Effector memory CD8-positive, alpha-beta T cell (primary cell): ENCODE data around the gene TAF15.

ENCODE experiments used
- ATAC-seq: fragments of 150-1000 bp; cut with Tn5 transposase; replicated peaks from 2 replicates; pipeline ENCODE4 v1.10.0; 2021; ENCODE audit warnings: mild to moderate bottlenecking, moderate library complexity
- DNase-seq, 3 experiments: peaks; one replicate each; pipeline ENCODE4 v3.0.0; 2021
- H3K27ac Mint-ChIP-seq, 2 donors: one replicate each; pipeline ENCODE4 v1.8.0; 2022; ENCODE audit warnings: mild to moderate bottlenecking in 2 of 2, mixed read lengths in 2 of 2, moderate library complexity in 2 of 2
- H3K27me3 Mint-ChIP-seq, 2 donors: one replicate each; pipeline ENCODE4 v1.8.0; 2022; ENCODE audit warnings: mixed read lengths in 2 of 2
- H3K36me3 Mint-ChIP-seq: one replicate; pipeline ENCODE4 v1.8.0; 2022; ENCODE audit warnings: mild to moderate bottlenecking, moderate library complexity, mixed read lengths; ENCODE audit not compliant: insufficient read depth
- H3K4me1 Mint-ChIP-seq, 2 donors: one replicate each; pipeline ENCODE4 v1.8.0; 2022; ENCODE audit warnings: low read depth in 2 of 2, mixed read lengths in 2 of 2
- H3K4me3 Mint-ChIP-seq, 2 donors: one replicate each; pipeline ENCODE4 v1.8.0; 2022; ENCODE audit warnings: mild to moderate bottlenecking in 2 of 2, mixed read lengths in 2 of 2, moderate library complexity in 2 of 2
- H3K9me3 Mint-ChIP-seq, 2 donors: one replicate each; pipeline ENCODE4 v1.8.0; 2022; ENCODE audit warnings: mixed read lengths in 2 of 2

Gene TAF15

GRCh38 chr17:35849469-35850348 is 40.4 kb downstream of the TAF15 start:
- H3K4me1 Mint-ChIP-seq, result peaks cover 17 to 27% of the 10 kb centered on the region in 2 donors
- H3K36me3 Mint-ChIP-seq, result peaks cover 21% of the 10 kb centered on the region
- DNase-seq (peak; percentile 62 to 71 (median 71)), ATAC-seq (peak; percentile 90)
- H3K27ac Mint-ChIP-seq, result peak overlapping the region; percentile 9 to 78
- peak overlapping the region; percentile 0 to 28 for H3K4me3 Mint-ChIP-seq
- H3K9me3 Mint-ChIP-seq, result no peaks in the 10 kb centered on the region
- no peaks in the 10 kb centered on the region for H3K27me3 Mint-ChIP-seq

GRCh38 chr17:35855965-35856364 is 46.7 kb downstream of the TAF15 start:
- H3K36me3 Mint-ChIP-seq, result no peaks in the 10 kb centered on the region
- peak; percentile 67 for ATAC-seq
- no peaks in the 10 kb centered on the region for H3K9me3 Mint-ChIP-seq
- DNase-seq, result no peak
- peak overlapping the region; percentile 66 to 81 for H3K27ac Mint-ChIP-seq
- no peak overlapping the region for H3K4me3 Mint-ChIP-seq
- peaks cover 24 to 26% of the 10 kb centered on the region in 2 donors for H3K4me1 Mint-ChIP-seq
- H3K27me3 Mint-ChIP-seq, result no peaks in the 10 kb centered on the region

- no peaks in the 10 kb centered on the region for H3K9me3 Mint-ChIP-seq
- H3K27ac Mint-ChIP-seq, result peak overlapping the region; percentile 66 to 81
- H3K4me3 Mint-ChIP-seq, result no peak overlapping the region
- no peak for ATAC-seq
- no peak for DNase-seq
- peaks cover 19 to 26% of the 10 kb centered on the region in 2 donors for H3K4me1 Mint-ChIP-seq
- no peaks in the 10 kb centered on the region for H3K36me3 Mint-ChIP-seq
- H3K27me3 Mint-ChIP-seq, result no peaks in the 10 kb centered on the region
These were observed 47.3 kb downstream of the TAF15 start for GRCh38 chr17:35856603-35857002.

- no peak for DNase-seq
- no peaks in the 10 kb centered on the region for H3K27me3 Mint-ChIP-seq
- H3K9me3 Mint-ChIP-seq, result no peaks in the 10 kb centered on the region
- no peak overlapping the region for H3K4me3 Mint-ChIP-seq
- H3K4me1 Mint-ChIP-seq, result peaks cover 20 to 28% of the 10 kb centered on the region in 2 donors
- H3K36me3 Mint-ChIP-seq, result peaks cover 8% of the 10 kb centered on the region
- H3K27ac Mint-ChIP-seq, result peak overlapping the region; percentile 32 to 42
- ATAC-seq, result no peak
These were observed 55.6 kb downstream of the TAF15 start for GRCh38 chr17:35864853-35865252.

- Mint-ChIP-seq H3K27ac (peak overlapping the region; percentile 57 to 74), H3K27me3 (no peaks in the 10 kb centered on the region), H3K9me3 (no peaks in the 10 kb centered on the region), H3K4me3 (no peak overlapping the region), H3K36me3 (peaks cover 13% of the 10 kb centered on the region), H3K4me1 (peaks cover 20 to 28% of the 10 kb centered on the region in 2 donors)
- DNase-seq (no peak), ATAC-seq (no peak)
These were observed 56.4 kb downstream of the TAF15 start for GRCh38 chr17:35865412-35866340.

- no peak for ATAC-seq
- Mint-ChIP-seq H3K4me3 (no peak overlapping the region), H3K36me3 (peaks cover 21% of the 10 kb centered on the region), H3K9me3 (no peaks in the 10 kb centered on the region), H3K4me1 (peaks cover 24 to 35% of the 10 kb centered on the region in 2 donors), H3K27ac (peak overlapping the region; percentile 57 to 74), H3K27me3 (no peaks in the 10 kb centered on the region)
- no peak for DNase-seq
These were observed 57.2 kb downstream of the TAF15 start for GRCh38 chr17:35866341-35866950.

GRCh38 chr17:35867574-35867973 is 58.3 kb downstream of the TAF15 start:
- peak overlapping the region in 1 of 2 donors; percentile 54 for H3K27ac Mint-ChIP-seq
- DNase-seq, result no peak

GRCh38 chr17:35868737-35869136 is 59.5 kb downstream of the TAF15 start, which contains the start of gene HEATR9:
Gene HEATR9 (minus strand): TSS chr17:35868891. CDS start chr17:35868742, 149 bp downstream.
- H3K36me3 Mint-ChIP-seq, result peaks cover 44% of the 10 kb centered on the region
- H3K9me3 Mint-ChIP-seq, result no peaks in the 10 kb centered on the region
- peak within 1 kb of the TSS; percentile 11 to 54 for H3K27ac Mint-ChIP-seq

More at GRCh38 chr17:35867574-35867973, 58.3 kb downstream of the TAF15 start:
- no peak overlapping the region for H3K4me3 Mint-ChIP-seq
- no peaks in the 10 kb centered on the region for H3K27me3 Mint-ChIP-seq
- H3K4me1 Mint-ChIP-seq, result peaks cover 32 to 41% of the 10 kb centered on the region in 2 donors
- no peak for ATAC-seq
- H3K9me3 Mint-ChIP-seq, result no peaks in the 10 kb centered on the region
- H3K36me3 Mint-ChIP-seq, result peaks cover 32% of the 10 kb centered on the region

GRCh38 chr17:35870906-35871819 is 61.9 kb downstream of the TAF15 start:
- H3K4me3 Mint-ChIP-seq, result no peak overlapping the region
- no peaks in the 10 kb centered on the region for H3K9me3 Mint-ChIP-seq
- H3K27ac Mint-ChIP-seq, result peak overlapping the region in 1 of 2 donors; percentile 54
- H3K4me1 Mint-ChIP-seq, result peaks cover 41 to 50% of the 10 kb centered on the region in 2 donors
- no peak for DNase-seq
- peaks cover 61% of the 10 kb centered on the region for H3K36me3 Mint-ChIP-seq
- ATAC-seq, result peak; percentile 57
- H3K27me3 Mint-ChIP-seq, result no peaks in the 10 kb centered on the region

More at GRCh38 chr17:35868737-35869136, 59.5 kb downstream of the TAF15 start, which contains the start of gene HEATR9:
- DNase-seq, result no peak
- ATAC-seq, result no peak
- no peaks in the 10 kb centered on the region for H3K27me3 Mint-ChIP-seq
- peaks cover 39 to 43% of the 10 kb centered on the region in 2 donors for H3K4me1 Mint-ChIP-seq
- no peak within 1 kb of the TSS for H3K4me3 Mint-ChIP-seq

GRCh38 chr17:35872196-35872980 is 63.1 kb downstream of the TAF15 start:
- H3K4me1 Mint-ChIP-seq, result peaks cover 44 to 52% of the 10 kb centered on the region in 2 donors
- H3K27me3 Mint-ChIP-seq, result no peaks in the 10 kb centered on the region
- peak overlapping the region in 1 of 2 donors; percentile 27 for H3K4me3 Mint-ChIP-seq
- no peak for DNase-seq
- no peaks in the 10 kb centered on the region for H3K9me3 Mint-ChIP-seq
- peaks cover 70% of the 10 kb centered on the region for H3K36me3 Mint-ChIP-seq
- peak overlapping the region; percentile 83 to 95 for H3K27ac Mint-ChIP-seq
- no peak for ATAC-seq

- H3K9me3 Mint-ChIP-seq, result no peaks in the 10 kb centered on the region
- peak overlapping the region; percentile 89 to 92 for H3K4me3 Mint-ChIP-seq
- peaks cover 97% of the 10 kb centered on the region for H3K36me3 Mint-ChIP-seq
- DNase-seq, result peak in 1 of 3 experiments; percentile 25
- peaks cover 52 to 57% of the 10 kb centered on the region in 2 donors for H3K4me1 Mint-ChIP-seq
- peak; percentile 36 for ATAC-seq
- H3K27ac Mint-ChIP-seq, result peak overlapping the region; percentile 95
- no peaks in the 10 kb centered on the region for H3K27me3 Mint-ChIP-seq
These were observed 66.0 kb downstream of the TAF15 start for GRCh38 chr17:35875072-35875799.
